AG09319 (cell line): ENCODE data around the gene WDR38.
"Not testable (repeated sequence)": the region's sequence is repeated elsewhere in the genome, so short reads cannot be mapped to it uniquely, and the experiment has no call there.

Experiments
- DNase-seq: peaks from one replicate; pipeline ENCODE4 v3.0.0-alpha.2; 2010; ENCODE audit warnings: low read depth; ENCODE audit errors: extremely low read depth
- TF ChIP-seq, protein P1 (sequence below): IDR thresholded peaks from 2 replicates; pipeline ENCODE4 v1.5.1; 2011; ENCODE audit warnings: low read depth, mild to moderate bottlenecking, inconsistent platforms, low read length, moderate library complexity

WDR38 gene

DNA sequence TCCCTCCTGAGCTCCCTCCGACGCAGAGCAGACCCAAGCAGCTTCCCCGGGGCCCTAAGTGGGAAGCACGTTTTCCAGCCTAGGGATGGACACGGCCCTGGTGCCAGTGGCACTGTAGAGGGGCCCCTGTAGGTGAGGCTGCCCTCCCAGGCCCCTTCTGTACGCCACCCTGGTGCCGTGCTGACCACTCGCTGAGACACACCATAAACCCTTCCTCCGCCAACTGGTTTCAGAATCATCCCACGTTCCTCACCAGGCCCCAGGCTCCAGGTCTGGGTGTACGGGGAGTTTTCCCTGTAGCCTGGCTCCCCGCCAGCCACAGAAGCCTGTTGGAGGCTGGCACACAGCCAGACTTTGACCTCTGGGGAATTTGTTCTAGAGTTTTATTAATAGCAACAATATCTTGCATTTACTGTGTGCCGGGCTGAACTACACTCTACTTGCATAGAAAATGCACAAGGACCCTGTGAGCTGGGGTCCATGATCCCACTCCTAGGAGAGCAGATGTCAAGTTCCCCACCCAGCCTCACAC is 18.2 kb upstream of the WDR38 start:
- TF ChIP-seq, protein P1, sequence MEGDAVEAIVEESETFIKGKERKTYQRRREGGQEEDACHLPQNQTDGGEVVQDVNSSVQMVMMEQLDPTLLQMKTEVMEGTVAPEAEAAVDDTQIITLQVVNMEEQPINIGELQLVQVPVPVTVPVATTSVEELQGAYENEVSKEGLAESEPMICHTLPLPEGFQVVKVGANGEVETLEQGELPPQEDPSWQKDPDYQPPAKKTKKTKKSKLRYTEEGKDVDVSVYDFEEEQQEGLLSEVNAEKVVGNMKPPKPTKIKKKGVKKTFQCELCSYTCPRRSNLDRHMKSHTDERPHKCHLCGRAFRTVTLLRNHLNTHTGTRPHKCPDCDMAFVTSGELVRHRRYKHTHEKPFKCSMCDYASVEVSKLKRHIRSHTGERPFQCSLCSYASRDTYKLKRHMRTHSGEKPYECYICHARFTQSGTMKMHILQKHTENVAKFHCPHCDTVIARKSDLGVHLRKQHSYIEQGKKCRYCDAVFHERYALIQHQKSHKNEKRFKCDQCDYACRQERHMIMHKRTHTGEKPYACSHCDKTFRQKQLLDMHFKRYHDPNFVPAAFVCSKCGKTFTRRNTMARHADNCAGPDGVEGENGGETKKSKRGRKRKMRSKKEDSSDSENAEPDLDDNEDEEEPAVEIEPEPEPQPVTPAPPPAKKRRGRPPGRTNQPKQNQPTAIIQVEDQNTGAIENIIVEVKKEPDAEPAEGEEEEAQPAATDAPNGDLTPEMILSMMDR = no peak
- no peak for DNase-seq

DNA sequence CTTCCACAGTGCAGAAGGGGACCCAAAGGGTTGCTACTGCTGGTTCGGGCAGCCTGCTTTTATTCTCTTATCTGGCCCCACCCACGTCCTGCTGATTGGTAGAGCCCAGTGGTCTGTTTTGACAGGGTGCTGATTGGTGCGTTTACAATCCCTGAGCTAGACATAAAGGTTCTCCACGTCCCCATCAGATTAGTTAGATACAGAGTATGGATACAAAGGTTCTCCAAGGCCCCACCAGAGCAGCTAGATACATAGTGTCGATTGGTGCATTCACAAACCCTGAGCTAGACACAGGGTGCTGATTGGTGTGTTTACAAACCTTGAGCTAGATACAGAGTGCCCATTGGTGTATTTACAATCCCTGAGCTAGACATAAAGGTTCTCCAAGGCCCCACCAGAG is 15.1 kb upstream of the WDR38 start:
- DNase-seq = not testable (repeated sequence)

DNA sequence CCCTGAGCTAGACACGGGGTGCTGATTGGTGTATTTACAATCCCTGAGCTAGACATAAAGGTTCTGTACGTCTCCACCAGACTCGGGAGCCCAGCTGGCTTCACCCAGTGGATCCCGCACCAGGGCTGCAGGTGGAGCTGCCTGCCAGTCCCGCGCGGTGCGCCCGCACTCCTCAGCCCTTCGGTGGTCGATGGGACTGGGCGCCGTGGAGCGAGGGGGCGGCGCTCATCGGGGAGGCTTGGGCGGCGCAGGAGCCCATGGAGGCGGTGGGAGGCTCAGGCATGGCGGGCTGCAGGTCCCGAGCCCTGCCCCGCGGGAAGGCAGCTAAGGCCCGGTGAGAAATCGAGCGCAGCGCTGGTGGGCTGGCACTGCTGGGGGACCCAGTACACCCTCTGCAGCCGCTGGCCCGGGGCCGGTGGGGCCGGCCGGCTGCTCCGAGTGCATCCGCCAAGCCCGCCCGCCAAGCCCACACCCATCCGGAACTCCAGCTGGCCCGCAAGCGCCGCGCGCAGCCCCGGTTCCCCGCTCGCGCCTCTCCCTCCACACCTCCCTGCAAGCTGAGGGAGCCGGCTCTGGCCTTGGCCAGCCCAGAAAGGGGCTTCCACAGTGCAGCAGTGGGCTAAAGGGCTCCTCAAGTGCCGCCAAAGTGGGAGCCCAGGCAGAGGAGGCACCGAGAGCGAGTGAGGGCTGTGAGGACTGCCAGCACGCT is 14.5 kb upstream of the WDR38 start:
- not testable (repeated sequence) for DNase-seq

DNA sequence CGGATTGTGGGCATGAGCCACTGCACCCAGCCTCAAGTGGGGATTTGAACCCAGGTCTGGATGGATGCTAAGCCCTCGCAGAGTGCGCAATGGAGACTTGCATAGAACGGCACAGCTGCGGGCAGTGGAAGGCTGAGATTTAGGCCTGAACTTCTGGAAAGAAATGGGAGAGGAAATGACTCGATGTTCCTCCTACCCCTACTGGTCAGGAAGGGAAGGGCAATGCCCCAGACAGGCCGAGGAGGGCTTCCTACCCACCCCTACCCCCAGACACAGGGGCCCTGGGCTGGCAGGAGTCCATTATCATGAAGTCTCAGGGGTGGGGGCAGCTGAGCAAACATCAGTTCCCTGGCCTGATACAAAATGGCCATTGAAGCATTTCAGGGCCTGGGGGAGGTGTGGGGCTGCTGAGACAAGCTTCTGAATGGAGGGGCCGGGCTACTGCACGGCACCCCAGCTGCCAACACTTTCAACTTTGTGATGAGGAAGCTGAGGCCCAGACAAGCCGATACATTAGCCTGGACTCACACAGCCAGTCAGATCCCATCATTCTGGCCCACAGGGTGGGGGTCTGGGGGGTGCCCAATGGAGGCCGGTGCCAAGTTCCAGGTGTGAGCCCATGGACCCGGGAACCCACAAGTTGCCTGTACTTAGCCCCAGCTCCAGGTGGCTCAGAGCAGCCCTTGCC is 13.5 kb upstream of the WDR38 start:
- TF ChIP-seq, protein P1 = peak; percentile 45
- no peak for DNase-seq

DNA sequence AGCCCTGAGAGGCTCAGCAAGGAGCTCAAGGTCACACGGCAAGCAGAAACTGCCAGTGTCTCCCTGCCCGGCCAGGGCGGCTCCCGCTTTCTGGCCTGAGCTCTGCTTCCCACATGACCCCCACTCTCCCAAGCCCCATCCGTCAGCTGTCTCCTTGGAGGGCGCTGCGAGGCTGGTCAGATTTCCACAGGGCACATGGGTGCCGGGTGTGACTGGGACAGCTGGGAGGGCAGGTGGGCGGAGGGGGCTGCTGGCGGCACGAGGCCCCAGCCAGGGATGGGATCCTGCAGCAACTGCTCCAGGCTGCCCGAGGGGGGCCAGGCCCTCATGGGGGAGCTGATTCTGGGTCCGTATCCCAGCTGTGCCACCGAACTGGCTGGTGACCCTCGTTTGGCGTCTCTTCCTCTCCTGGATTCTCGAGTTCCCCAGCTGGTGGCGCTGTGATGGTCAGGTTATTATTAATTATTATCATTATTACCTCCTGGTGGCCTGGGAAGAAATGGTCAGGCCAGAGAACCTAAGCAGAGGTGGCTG is 12.9 kb upstream of the WDR38 start:
- TF ChIP-seq, protein P1 = peak; percentile 17
- DNase-seq = no peak

DNA sequence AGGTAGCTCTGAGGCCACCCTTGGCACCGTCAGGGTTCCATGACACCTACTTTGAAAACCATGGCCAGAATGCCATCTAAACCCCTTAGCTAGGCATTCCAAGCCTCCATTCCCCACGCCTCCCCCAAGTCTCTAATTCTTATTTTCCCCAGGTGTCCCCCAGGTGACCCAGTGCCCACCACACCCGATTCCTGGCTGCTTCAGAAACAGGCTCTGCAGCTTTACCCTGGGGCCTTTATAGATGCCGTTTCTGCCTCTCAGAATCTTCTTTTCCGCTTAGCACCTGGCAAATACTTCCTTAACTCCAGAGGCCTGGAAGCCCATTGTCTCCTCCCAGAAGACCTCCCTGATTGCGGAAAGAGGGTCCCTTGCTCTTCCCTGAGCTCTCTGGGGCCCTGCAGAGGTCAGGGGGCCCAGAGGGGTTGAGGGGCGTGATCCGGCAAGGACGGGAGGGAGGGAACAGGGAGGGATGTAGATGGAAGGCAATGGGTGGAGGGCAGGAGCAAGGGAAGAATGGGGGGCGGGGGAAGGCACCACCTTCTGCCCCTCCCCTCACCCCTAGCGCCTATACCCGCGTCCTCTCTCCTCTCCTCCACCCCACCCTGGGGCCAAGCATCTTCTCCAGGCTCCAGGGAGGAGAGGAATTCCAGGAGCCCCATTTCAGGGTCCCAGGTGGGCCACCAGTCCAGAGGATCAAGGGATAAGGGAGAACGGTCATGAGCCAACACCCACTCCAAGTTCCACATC is 12.0 kb upstream of the WDR38 start:
- TF ChIP-seq, protein P1 = no peak
- no peak for DNase-seq

DNA sequence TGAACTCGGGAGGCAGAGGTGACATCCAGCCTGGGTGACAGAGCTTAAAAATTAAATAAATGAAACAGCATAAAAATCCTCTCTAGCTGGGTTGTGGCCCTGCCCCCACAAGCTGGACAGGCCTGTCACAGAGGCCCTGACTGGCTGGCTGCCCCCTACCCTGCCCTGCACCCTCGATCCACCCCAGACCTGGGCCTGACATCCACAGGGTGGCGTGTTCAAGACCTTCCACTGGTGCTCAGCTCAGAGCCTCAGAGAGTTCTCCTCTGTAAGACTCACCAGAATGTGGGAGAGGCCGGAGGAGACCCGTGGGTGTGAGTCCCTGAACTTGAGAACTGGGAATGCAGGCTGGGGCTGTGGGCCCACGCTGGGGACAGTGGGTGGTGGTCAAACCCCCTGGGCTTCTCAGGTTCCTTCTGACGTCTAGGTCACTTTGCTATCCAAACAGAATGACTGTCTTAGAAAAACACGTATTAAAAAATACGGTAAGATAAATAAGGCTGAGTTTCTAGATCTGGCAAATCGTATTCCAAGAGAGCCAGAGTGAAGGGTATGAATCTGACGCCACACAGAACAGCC is 9.7 kb upstream of the WDR38 start:
- TF ChIP-seq, protein P1 = no peak
- DNase-seq = no peak
